GM12872 (cell line): ENCODE data around the gene RGS16.

Experiments used
- TF ChIP-seq, protein P1 (sequence below): IDR thresholded peaks from 3 replicates; pipeline ENCODE4 v1.5.1; 2011; ENCODE audit warnings: low read depth, mild to moderate bottlenecking, low read length, moderate library complexity; ENCODE audit not compliant: insufficient read depth

Gene RGS16

DNA sequence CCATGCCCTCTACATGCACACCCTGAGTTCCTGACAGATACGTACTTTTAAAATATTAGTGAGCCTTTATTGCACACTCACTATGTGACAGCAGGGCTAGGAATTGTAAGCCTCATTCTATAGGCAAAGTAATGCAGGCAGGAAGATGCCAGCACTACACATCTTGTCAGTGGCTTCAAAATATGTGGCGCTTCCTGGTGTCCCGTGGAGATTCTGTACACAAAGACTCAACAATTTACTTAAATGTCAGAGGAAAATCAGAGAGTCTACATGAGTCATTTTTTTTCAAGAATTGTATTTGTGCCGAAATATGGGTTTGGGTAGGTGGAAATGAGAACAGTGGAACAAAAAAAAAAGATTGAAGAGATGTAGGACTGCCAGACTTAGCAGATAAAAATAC, 42.7 kb downstream of the RGS16 start:
- TF ChIP-seq, protein P1, sequence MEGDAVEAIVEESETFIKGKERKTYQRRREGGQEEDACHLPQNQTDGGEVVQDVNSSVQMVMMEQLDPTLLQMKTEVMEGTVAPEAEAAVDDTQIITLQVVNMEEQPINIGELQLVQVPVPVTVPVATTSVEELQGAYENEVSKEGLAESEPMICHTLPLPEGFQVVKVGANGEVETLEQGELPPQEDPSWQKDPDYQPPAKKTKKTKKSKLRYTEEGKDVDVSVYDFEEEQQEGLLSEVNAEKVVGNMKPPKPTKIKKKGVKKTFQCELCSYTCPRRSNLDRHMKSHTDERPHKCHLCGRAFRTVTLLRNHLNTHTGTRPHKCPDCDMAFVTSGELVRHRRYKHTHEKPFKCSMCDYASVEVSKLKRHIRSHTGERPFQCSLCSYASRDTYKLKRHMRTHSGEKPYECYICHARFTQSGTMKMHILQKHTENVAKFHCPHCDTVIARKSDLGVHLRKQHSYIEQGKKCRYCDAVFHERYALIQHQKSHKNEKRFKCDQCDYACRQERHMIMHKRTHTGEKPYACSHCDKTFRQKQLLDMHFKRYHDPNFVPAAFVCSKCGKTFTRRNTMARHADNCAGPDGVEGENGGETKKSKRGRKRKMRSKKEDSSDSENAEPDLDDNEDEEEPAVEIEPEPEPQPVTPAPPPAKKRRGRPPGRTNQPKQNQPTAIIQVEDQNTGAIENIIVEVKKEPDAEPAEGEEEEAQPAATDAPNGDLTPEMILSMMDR, result no peak

DNA sequence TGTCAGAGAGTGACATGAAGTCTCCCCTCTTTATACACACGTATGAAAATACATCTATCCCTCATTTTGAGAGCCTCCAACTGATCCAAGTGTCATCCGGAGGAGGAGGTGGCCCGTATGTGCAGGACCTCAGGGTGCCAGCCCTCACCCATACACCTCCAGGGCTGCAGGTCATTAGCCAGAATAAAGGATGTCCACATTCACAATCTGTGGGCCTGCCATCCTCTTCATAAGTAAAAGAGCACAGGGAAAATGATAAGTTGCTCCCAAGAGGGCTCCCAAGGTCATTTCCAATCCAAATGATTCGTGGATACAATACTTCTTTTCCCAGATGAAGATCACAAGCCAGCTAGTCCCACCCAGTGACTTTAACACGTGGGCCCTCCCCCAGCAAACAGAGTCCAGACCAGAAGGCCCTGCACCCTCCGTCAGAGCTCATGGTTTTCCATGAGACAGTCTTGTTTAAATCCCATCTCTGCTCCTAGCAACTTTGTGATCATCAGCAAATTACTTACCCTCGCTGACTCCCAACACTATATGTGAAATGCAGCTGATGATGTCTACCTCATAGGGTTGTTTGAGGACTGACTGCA, 43.7 kb downstream of the RGS16 start:
- TF ChIP-seq, protein P1, result no peak

DNA sequence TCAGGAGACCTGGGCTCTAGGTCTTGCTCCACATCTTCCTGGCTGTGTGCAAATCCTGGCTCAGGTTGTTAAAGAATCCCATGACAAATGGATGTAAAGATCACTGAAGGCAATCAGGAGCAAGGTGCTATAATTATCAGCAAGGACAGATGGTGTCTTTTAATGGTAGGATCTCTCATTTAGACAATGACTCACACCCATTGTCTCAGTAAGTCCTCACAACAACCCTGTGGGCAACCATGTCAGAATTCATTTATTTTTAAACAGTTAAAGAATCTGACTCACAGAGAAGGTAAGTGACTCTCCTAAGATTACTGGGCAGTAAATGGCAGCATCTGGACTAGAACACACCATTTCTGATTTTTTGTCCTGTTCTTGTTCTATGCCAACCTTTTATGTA, 47.9 kb downstream of the RGS16 start:
- TF ChIP-seq, protein P1, result no peak

DNA sequence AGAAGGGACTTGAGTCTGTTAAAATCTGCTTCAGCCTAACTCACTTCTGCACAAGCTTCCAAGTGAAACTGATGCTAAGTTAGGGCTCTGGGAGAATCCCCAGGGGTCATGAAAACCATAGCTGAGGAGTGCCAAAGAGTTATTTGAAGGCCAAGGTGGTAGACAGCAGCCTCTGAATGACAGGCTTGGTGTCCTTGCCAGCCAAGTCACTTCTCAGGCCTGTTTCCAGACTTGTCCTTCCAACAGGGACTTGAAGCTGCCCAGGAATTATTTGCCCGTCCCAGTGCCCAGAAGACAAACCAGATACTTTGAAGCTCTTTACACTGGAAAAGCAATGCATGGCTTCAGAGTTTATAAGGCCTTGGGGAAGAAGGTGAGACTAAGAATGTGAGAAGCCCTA, 48.7 kb downstream of the RGS16 start:
- TF ChIP-seq, protein P1, result no peak

- TF ChIP-seq, protein P1, result no peak
Measured at GRCh38 chr1:182552527-182552926, 51.7 kb downstream of the RGS16 start.

GRCh38 chr1:182549811-182550210, 54.4 kb downstream of the RGS16 start:
- TF ChIP-seq, protein P1, result no peak

DNA sequence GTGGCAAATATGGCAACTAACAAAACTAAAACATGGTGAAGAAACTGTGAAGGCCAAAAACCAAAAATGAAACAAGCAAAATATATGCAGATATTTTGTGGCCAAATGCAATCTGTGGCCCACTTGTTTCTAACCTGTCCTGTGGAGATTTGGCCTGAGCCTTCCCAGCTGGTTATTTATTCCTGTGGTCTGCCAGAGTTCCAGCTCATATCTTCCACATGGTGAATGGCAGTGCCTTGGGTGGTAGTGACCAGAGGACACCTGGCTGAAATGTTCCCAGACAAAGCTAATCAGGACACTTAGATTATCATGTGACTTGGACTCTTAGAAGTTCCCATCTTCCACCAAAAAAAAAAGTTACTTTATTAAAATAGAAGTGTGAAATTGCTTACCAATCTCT, 54.8 kb downstream of the RGS16 start:
- TF ChIP-seq, protein P1, result no peak
